ENCODE data around the gene BTNL9.
"Not testable (repeated sequence)": the region's sequence is repeated elsewhere in the genome, so short reads cannot be mapped to it uniquely, and the experiment has no call there.

Gene BTNL9

DNA sequence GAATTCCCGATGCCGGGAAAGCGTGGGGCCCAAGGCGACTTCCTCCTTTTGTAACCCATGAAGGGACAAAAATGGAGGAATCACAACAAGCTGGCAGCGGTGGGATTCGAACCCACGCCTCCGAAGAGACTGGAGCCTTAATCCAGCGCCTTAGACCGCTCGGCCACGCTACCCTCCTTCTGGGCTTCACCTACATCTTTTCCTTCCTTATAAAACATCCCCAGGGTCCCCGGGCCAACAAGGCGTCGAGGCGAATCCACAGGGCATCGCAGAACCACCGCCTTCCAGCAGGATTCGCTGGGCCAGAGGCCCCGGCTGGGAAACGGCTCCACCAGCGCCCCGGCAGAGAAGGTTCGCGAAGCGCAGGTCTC is 57.3 kb downstream of the BTNL9 start:
- in situ Hi-C loops (cut with MboI; ENCODE audit: low sequenced_read_pairs): not testable (repeated sequence)

GRCh38 chr5:181097759-181098491 is 57.9 kb downstream of the BTNL9 start:
- in situ Hi-C loops (cut with MboI; ENCODE audit: low sequenced_read_pairs): not testable (repeated sequence)

GRCh38 chr5:181098762-181099601 is 58.9 kb downstream of the BTNL9 start:
- in situ Hi-C loops (cut with MboI; ENCODE audit: low sequenced_read_pairs): no loop called here

DNA sequence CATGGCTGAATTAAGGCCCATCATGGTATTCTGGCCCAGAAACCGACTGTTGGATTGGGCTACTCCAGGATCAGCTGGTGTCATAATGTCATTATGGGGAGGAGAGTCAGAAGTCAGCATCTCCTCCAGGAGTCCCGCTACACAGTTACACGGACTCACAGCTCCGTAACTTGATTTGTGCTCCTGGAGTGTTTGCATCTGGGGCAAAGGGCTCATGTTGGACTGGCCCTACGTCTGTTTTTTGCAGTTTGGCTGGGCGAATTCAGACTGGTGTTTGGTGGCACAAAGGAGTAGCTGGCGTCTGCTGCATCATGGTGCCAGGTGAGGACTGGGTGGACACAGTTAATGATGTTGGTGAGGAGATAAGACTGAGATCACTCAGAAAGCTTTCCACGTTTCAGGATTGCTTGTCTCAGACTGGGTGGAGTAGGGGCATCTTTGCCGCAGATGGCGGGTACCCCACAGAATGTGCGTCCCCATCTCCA is 59.6 kb downstream of the BTNL9 start:
- in situ Hi-C loops (cut with MboI; ENCODE audit: low sequenced_read_pairs): no loop called here

DNA sequence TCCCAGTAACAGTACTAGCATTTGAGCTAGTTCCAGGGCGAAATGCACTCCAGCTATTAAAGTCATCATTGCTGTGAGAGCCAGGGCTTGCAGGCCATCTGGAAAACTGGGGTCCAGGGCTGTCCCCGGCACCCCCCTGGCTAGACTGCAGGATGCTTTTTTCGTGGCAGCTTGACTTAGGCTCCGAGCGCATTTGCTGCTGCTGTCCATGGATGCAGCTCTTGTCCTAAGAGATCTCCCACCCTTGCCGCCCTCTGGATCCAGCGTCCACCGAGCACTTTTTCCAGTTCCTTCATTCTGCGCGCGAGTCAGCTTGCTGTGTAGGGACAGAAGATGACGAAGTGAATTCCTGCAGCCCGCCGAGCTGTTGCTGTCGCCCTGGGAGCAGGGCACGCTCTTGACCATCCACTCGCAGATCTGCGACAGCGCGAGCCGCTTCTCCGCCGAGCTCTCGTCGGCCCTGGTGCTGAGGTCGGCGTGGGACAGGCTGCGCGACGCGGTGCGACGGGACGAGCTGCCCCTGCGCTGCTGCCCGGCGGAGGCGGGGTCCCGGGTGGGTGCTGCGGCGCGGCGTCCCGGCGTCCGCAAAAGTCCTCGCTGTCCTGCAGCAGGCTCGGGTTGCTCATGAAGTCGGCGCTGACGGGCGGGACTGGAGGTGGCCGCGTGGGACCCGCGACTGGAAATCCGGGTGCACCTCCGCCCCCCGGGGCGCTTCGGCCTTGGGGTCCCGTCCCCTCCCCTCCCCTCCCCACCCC is 60.2 kb downstream of the BTNL9 start:
- in situ Hi-C loops (cut with MboI; ENCODE audit: low sequenced_read_pairs): no loop called here

DNA sequence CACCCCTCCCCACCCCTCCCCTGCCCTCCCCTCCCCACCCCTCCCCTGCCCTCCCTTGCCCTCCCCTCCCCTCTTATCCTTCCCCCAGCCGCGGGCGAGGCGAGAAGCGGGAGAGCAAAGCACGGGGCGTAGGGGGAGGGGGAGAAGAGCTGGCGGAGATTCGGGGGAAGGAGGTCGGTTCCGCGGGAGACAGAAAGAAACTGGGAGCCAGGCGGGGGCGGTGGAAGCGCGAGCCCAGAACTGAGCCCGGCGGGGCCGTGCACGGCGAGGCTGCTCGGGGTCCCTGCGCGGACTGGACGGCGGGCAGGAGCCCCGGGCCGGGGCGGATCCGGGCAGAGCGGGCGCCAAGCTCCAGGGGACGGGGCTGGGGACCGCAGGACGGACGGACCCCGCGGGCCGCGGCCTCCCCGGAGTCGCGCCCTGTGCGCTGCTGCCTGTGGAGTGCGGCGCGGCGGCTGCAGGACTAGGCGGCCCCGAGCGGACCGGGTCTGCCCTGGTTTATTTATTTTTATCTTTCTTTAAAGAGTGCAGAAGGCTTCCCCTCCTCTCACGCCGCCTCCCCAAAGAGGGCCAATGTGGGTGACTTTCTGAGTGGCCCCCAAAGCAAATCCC is 61.1 kb downstream of the BTNL9 start:
- in situ Hi-C loops (cut with MboI; ENCODE audit: low sequenced_read_pairs): not testable (repeated sequence)

DNA sequence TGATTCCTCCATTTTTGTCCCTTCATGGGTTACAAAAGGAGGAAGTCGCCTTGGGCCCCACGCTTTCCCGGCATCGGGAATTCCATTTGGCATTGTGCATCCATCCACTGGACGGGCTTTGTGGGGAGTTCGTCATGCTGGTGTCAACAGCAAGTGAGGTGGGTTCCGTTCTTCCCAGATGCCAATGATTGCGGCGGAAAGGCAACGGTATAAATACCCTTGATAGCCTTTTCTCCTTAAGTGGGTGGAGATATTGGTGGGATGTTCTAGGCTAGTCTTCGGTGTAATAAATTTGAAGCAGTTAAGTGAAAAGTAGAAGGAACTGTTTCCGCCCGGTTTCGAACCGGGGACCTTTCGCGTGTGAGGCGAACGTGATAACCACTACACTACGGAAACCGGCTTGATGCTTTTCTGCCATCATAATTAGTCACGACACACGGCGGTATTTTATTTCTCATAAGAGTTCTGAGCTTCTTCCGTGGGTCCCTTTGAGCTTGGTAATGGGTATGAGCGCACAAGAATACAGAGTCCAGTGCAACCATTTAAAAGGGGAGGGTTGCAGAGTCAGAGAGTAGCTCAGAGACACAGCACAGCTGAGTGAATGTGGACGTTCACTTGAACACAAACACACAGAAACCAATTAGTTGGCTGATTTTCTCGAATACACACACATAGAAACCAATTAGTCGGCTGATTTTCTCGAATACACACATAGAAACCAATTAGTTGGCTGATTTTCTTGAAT is 62.0 kb downstream of the BTNL9 start:
- in situ Hi-C loops (cut with MboI; ENCODE audit: low sequenced_read_pairs): not testable (repeated sequence)

DNA sequence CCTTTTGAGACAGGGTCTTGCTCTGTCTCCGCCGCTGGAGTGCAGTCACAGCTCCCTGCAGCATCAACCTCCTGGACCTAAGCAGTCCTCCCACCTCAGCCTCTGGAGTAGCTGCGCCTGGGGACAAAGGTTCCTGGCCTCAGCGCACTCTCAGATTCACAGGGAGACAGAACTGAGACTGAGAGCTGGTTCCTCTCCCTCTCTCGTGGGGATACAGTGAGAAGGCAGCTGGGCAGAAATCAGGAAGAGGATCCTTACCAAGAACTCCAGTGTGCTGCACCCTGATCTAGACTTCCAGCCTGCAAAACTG is 64.1 kb downstream of the BTNL9 start:
- in situ Hi-C loops (cut with MboI; ENCODE audit: low sequenced_read_pairs): not testable (repeated sequence)

- in situ Hi-C loops (cut with MboI; ENCODE audit: low sequenced_read_pairs): not testable (repeated sequence)
These were observed 64.7 kb downstream of the BTNL9 start for GRCh38 chr5:181104606-181105390.

DNA sequence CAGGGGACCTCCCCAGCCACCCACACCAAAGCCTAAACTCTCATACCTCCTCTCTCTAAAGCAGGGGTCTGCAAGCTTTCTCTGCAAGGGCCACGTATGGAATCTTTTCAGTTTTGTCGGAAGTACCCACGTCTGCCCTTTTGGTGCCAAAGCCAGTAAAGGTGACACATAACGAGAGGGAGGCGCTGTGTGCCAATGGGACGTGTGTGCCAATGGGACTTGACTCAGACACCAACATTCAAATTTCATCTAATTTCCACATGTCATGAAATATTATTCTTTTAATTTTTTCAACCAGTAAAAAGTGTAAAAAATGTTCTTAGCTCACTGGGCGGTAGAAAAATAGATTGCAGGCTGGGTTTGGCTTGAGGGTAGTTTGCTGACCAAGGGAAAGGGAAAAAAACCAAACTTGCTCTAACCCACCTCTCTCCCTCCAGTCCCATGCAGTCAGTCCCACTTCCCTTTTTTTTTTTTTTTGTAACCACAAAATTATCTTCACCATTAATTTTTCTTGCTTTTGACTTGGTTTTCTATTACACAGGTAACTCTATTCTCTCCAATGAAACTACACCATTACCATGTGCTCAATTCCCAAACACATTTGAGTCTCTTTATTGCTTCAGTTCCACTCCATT is 65.4 kb downstream of the BTNL9 start:
- in situ Hi-C loops (cut with MboI; ENCODE audit: low sequenced_read_pairs): no loop called here

- in situ Hi-C loops (cut with MboI; ENCODE audit: low sequenced_read_pairs): no loop called here
These were observed 67.6 kb downstream of the BTNL9 start for GRCh38 chr5:181107699-181108098.

DNA sequence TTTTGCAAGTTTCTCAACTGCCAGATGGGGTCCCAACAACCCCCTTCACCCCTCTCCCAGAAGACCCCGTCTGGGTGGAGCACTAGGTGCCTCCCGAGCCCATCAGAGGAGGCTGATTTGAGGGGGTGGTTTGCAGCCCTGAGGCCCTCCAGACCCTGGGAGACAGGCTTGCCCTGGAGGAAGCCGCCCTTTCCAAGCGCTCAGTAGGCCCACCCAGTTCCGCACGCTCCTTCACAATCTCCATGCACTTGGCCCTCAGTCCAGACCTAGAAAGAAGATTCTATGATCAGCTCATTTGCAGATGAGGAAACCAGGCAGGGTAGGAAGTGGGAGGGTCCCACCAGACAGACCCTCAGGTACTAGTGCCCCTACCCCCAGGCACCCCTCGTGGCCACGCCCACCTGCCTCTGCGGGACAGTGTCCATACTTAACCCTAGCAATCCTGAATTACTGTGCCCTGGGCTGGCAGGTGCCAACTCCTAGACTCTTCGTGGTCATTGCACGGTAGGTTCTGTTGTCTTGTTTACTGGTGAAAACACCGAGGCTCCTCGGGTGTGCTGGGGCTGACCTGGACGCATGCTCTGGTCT is 68.6 kb downstream of the BTNL9 start:
- in situ Hi-C loops (cut with MboI; ENCODE audit: low sequenced_read_pairs): no loop called here

GRCh38 chr5:181109489-181110013 is 69.5 kb downstream of the BTNL9 start:
- in situ Hi-C loops (cut with MboI; ENCODE audit: low sequenced_read_pairs): no loop called here

DNA sequence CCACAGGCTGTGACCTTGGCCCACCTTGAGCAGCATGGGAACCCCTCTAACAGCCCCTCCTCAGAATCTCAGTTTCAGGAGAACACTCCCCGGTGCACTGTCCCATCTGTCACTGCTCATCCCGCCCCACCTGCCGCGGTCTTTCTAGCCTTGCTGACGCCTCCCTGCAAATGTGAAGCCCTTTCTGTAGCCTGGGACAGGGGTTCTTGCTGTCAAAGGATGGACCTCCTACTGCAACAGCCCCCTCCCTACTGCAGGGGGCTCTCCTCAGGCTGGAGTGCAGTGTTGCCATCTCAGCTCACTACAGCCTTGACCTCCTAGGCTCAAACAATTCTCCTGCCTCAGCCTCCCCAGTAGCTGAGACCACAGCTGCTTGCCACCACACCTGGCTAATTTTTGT is 70.9 kb downstream of the BTNL9 start:
- in situ Hi-C loops (cut with MboI; ENCODE audit: low sequenced_read_pairs): no loop called here
